PC-9 (cell line): ENCODE results near the gene GMFB. TPM values are rescaled to one million over a fixed set of nuclear protein-coding genes. Genes with fewer than 3 reads are reported as not detected.

Experiments
- BruUV-seq: library from RNA; stranded (reverse); fragments of 400-500 nt; replicated peaks from 2 replicates; lab custom pipeline; 2021; lab: Mats Ljungman, UMichigan
- CTCF ChIA-PET: fragments of 300-600 bp; sonication (Branson Sonifier 250); formaldehyde crosslinking; loops from one replicate; lab custom pipeline; 2022; ENCODE audit warnings: antibody characterized with exemption; lab: Charles Lee
- POLR2A ChIA-PET: fragments of 300-600 bp; sonication (Branson Sonifier 250); formaldehyde crosslinking; loops from one replicate; lab custom pipeline; 2022; ENCODE audit warnings: antibody characterized with exemption; ENCODE audit not compliant: unreplicated experiment; lab: Charles Lee
- DNase-seq, 2 experiments: peaks; one replicate each; pipeline versions ENCODE4 v3.0.0 to v3.0.0-alpha.2; 2015 to 2022; ENCODE audit warnings: mixed read lengths in 1 of 2
- H2AFZ ChIP-seq: fragments of 200-600 bp; sonication (generic); 2 replicates; pipeline ENCODE4 v1.8.1; 2017; ENCODE audit warnings: antibody characterized with exemption
- H3F3A ChIP-seq: fragments of 200-600 bp; sonication (generic); 2 replicates; pipeline ENCODE4 v1.8.1; 2017; ENCODE audit warnings: antibody characterized with exemption, mild to moderate bottlenecking, low read depth; ENCODE audit not compliant: insufficient read depth
- H3K27ac ChIP-seq: fragments of 200-600 bp; sonication (generic); 2 replicates; pipeline ENCODE4 v1.6.1; 2016; ENCODE audit warnings: mixed run types
- H3K27me3 ChIP-seq: fragments of 200-600 bp; sonication (generic); 2 replicates; pipeline ENCODE4 v1.6.1; 2016; ENCODE audit warnings: low read depth, mixed run types; ENCODE audit not compliant: insufficient read depth
- H3K36me3 ChIP-seq: fragments of 200-600 bp; sonication (generic); 2 replicates; pipeline ENCODE4 v1.6.1; 2016; ENCODE audit warnings: low read depth, mixed run types
- H3K4me1 ChIP-seq: fragments of 200-600 bp; sonication (generic); replicated peaks from 2 replicates; pipeline ENCODE4 v1.6.1; 2016; ENCODE audit warnings: mixed run types; ENCODE audit not compliant: insufficient read depth
- H3K4me2 ChIP-seq: fragments of 200-600 bp; sonication (generic); 2 replicates; pipeline ENCODE4 v1.6.1; 2017; ENCODE audit warnings: mixed run types
- H3K4me3 ChIP-seq: fragments of 200-600 bp; sonication (generic); 2 replicates; pipeline ENCODE4 v1.6.1; 2016; ENCODE audit warnings: mixed run types
- H3K79me2 ChIP-seq: fragments of 200-600 bp; sonication (generic); 2 replicates; pipeline ENCODE4 v1.6.1; 2017; ENCODE audit warnings: low read depth, mixed run types
- H3K9me2 ChIP-seq: fragments of 200-600 bp; sonication (generic); 2 replicates; pipeline ENCODE4 v1.8.1; 2017; ENCODE audit warnings: mild to moderate bottlenecking; ENCODE audit not compliant: insufficient read depth
- H3K9me3 ChIP-seq: fragments of 200-600 bp; sonication (generic); 2 replicates; pipeline ENCODE4 v1.8.1; 2016; ENCODE audit warnings: low read depth; ENCODE audit not compliant: insufficient read depth
- H4K20me1 ChIP-seq: fragments of 200-600 bp; sonication (generic); 2 replicates; pipeline ENCODE4 v1.8.1; 2017; ENCODE audit not compliant: insufficient read depth
- CTCF ChIP-seq: fragments of 200-600 bp; sonication (generic); conservative IDR thresholded peaks from 2 replicates; pipeline ENCODE4 v1.6.1; 2017; ENCODE audit warnings: mixed run types, antibody characterized with exemption, mild to moderate bottlenecking, moderate library complexity
- EZH2 ChIP-seq: fragments of 200-600 bp; sonication (generic); IDR thresholded peaks from 2 replicates; pipeline ENCODE4 v1.8.0; 2017; ENCODE audit warnings: antibody characterized with exemption, low read depth
- intact Hi-C: fragments of 100-400 bp; cut with micrococcal nuclease; formaldehyde crosslinking; loops from one replicate; pipeline ENCODE4 v1.10.0; 2022; ENCODE audit not compliant: unreplicated experiment
- total RNA-seq: library from RNA; stranded (reverse); gene quantifications from 2 replicates; pipeline ENCODE4 v1.2.3, GENCODE V29; 2021

GMFB gene
- total RNA-seq, 1 experiment from 2014 or later, result 35.5 TPM

GRCh38 chr14:54502602-54503001 is 13.8 kb upstream of the GMFB start:
- ChIA-PET POLR2A (no interaction called here), CTCF (no interaction called here)
- H3K79me2 ChIP-seq, result no peaks in the 10 kb centered on the region
- H3F3A ChIP-seq, result no peaks in the 10 kb centered on the region
- H4K20me1 ChIP-seq, result no peaks in the 10 kb centered on the region
- no TSS peak for BruUV-seq
- H3K4me2 ChIP-seq, result no peak overlapping the region
- H3K27me3 ChIP-seq, result no peaks in the 10 kb centered on the region
- no peaks in the 10 kb centered on the region for H3K36me3 ChIP-seq
- TF ChIP-seq CTCF (no peak), EZH2 (no peak)
- DNase-seq, result no peak
- H3K9me2 ChIP-seq, result no peaks in the 10 kb centered on the region
- no peaks in the 10 kb centered on the region for H3K4me1 ChIP-seq
- H3K4me3 ChIP-seq, result no peak overlapping the region
- no peak overlapping the region for H2AFZ ChIP-seq
- H3K27ac ChIP-seq, result no peak overlapping the region
- intact Hi-C loops, result loop anchor here (10.0 kb wide), 1 partner anchor 272 kb away; no protein-coding TSS in a partner anchor
- H3K9me3 ChIP-seq, result no peaks in the 10 kb centered on the region

GRCh38 chr14:54501480-54501879 is 12.7 kb upstream of the GMFB start:
- no peaks in the 10 kb centered on the region for H3K36me3 ChIP-seq
- no peaks in the 10 kb centered on the region for H3K27me3 ChIP-seq
- CTCF ChIA-PET, result interaction anchor here (0.7 kb wide), 1 partner anchor 303 kb away, joined by 14 read pairs; no protein-coding TSS in a partner anchor
- no peak overlapping the region for H2AFZ ChIP-seq
- no peaks in the 10 kb centered on the region for H3K9me2 ChIP-seq
- no peaks in the 10 kb centered on the region for H3K79me2 ChIP-seq
- intact Hi-C loops, result loop anchor here (10.0 kb wide), 1 partner anchor 273 kb away; no protein-coding TSS in a partner anchor
- H3K4me2 ChIP-seq, result no peak overlapping the region
- POLR2A ChIA-PET, result no interaction called here
- no TSS peak for BruUV-seq
- no peaks in the 10 kb centered on the region for H3F3A ChIP-seq
- no peaks in the 10 kb centered on the region for H3K4me1 ChIP-seq
- H4K20me1 ChIP-seq, result no peaks in the 10 kb centered on the region
- DNase-seq, result no peak
- no peak overlapping the region for H3K4me3 ChIP-seq
- H3K9me3 ChIP-seq, result no peaks in the 10 kb centered on the region
- TF ChIP-seq CTCF (no peak), EZH2 (no peak)
- H3K27ac ChIP-seq, result no peak overlapping the region

- Histone ChIP-seq H3K36me3 (no peaks in the 10 kb centered on the region), H3K79me2 (no peaks in the 10 kb centered on the region), H3K9me3 (no peaks in the 10 kb centered on the region), H3K4me2 (no peak overlapping the region), H3K4me1 (no peaks in the 10 kb centered on the region), H3K9me2 (no peaks in the 10 kb centered on the region), H4K20me1 (no peaks in the 10 kb centered on the region), H3K27ac (no peak overlapping the region), H3F3A (no peaks in the 10 kb centered on the region), H3K27me3 (no peaks in the 10 kb centered on the region), H2AFZ (no peak overlapping the region), H3K4me3 (no peak overlapping the region)
- ChIA-PET POLR2A (no interaction called here), CTCF (no interaction called here)
- intact Hi-C loops, result loop anchor here (10.0 kb wide), 1 partner anchor 274 kb away; no protein-coding TSS in a partner anchor
- no peak for TF ChIP-seq EZH2
- no peak for TF ChIP-seq CTCF
- no peak for DNase-seq
- BruUV-seq, result no TSS peak
These were observed 12.0 kb upstream of the GMFB start for GRCh38 chr14:54500744-54501143.
